Measurements from ENCODE around the gene AP2B1. TPM values are rescaled to one million over a fixed set of nuclear protein-coding genes. Genes with fewer than 3 reads are reported as not detected.

AP2B1 gene
- total RNA-seq, 5 donors from 2014 or later (not counting 1 experiment from before 2014, with no cell fraction given): 106 to 157 (median 134) TPM

GRCh38 chr17:35715416-35715815 lies 128.3 kb downstream of the AP2B1 start:
- no peak for DNase-seq
- Histone ChIP-seq H3K9me3 (no peaks in the 10 kb centered on the region), H3K4me1 (ENCODE audit: control insufficient read depth in 1 of 2, extremely low read depth in 1 of 2, insufficient read depth in 2 of 2, low read length in 2 of 2) (peaks cover 12 to 19% of the 10 kb centered on the region in 2 experiments), H3K27me3 (replicated peaks in 1 of 2; ENCODE audit: control insufficient read depth in 2 of 2, extremely low read depth in 1 of 2, insufficient read depth in 2 of 2, low read length in 1 of 2) (no peaks in the 10 kb centered on the region), H3K4me3 (ENCODE audit: control insufficient read depth in 1 of 2, extremely low read depth in 1 of 2, low read length in 1 of 2) (no peak overlapping the region), H3K36me3 (ENCODE audit: control insufficient read depth in 2 of 2, extremely low read depth in 1 of 2, insufficient read depth in 1 of 2, low read length in 1 of 2) (peaks cover 0 to 75% of the 10 kb centered on the region in 2 donors), H3K27ac (ENCODE audit: low read length) (no peak overlapping the region)
- ATAC-seq (replicated peaks in 1 of 4): no peak
- Mint-ChIP-seq H3K27me3 (no peaks in the 10 kb centered on the region), H3K36me3 (peaks cover 33% of the 10 kb centered on the region), H3K4me3 (no peak overlapping the region), H3K9me3 (no peaks in the 10 kb centered on the region), H3K4me1 (peaks cover 0 to 11% (median 10%) of the 10 kb centered on the region in 3 donors), H3K27ac (no peak overlapping the region)
- ChIA-PET CTCF (no interaction called here), POLR2A (interaction anchor here in 1 of 2 donors (0.5 to 0.6 kb wide), 2 partner anchors 10 to 112 kb away, joined by 3 to 5 read pairs; no protein-coding TSS in a partner anchor)

DNA sequence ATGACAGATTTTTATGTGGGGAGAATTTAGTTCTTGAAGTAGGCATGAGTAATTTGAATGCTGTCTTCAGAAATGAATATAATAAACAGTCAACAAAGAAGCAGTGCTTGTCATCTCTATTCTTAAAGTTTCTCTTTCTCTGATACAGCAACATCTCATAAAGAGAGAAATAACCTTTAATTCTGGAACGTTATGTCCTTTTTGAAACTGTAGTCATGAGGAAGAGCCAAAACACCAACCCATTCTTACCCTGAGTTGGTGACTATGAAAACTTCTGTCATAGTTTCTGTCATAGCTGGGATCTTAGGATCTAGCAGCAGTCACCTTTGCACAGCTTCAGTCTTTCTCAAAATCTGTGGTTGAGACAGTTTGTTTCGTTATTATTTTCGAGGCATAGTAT lies 129.1 kb downstream of the AP2B1 start:
- no peaks in the 10 kb centered on the region for H3K9me3 Mint-ChIP-seq
- no peak overlapping the region for H3K4me3 Mint-ChIP-seq
- Histone ChIP-seq H3K27me3 (replicated peaks in 1 of 2; ENCODE audit: control insufficient read depth in 2 of 2, extremely low read depth in 1 of 2, insufficient read depth in 2 of 2, low read length in 1 of 2) (no peaks in the 10 kb centered on the region), H3K9me3 (no peaks in the 10 kb centered on the region), H3K4me1 (ENCODE audit: control insufficient read depth in 1 of 2, extremely low read depth in 1 of 2, insufficient read depth in 2 of 2, low read length in 2 of 2) (peaks cover 12 to 19% of the 10 kb centered on the region in 2 experiments), H3K27ac (ENCODE audit: low read length) (no peak overlapping the region), H3K36me3 (ENCODE audit: control insufficient read depth in 2 of 2, extremely low read depth in 1 of 2, insufficient read depth in 1 of 2, low read length in 1 of 2) (peaks cover 0 to 71% of the 10 kb centered on the region in 2 donors), H3K4me3 (ENCODE audit: control insufficient read depth in 1 of 2, extremely low read depth in 1 of 2, low read length in 1 of 2) (no peak overlapping the region)
- H3K36me3 Mint-ChIP-seq: peaks cover 35% of the 10 kb centered on the region
- ATAC-seq (replicated peaks in 1 of 4) (no peak), DNase-seq (no peak)
- no peaks in the 10 kb centered on the region for H3K27me3 Mint-ChIP-seq
- H3K4me1 Mint-ChIP-seq: peaks cover 0 to 7% (median 6%) of the 10 kb centered on the region in 3 donors
- no CpG with 5 or more reads among the region's 3 CpGs for WGBS (ENCODE audit: insufficient coverage)
- H3K27ac Mint-ChIP-seq: no peak overlapping the region
- ChIA-PET POLR2A (interaction anchor here in 1 of 2 donors (0.5 kb wide), 1 partner anchor 111 kb away, joined by 5 read pairs; no protein-coding TSS in a partner anchor), CTCF (interaction anchor here in 1 of 2 donors (0.6 kb wide), 1 partner anchor 1292 kb away, joined by 6 read pairs; no protein-coding TSS in a partner anchor)

DNA sequence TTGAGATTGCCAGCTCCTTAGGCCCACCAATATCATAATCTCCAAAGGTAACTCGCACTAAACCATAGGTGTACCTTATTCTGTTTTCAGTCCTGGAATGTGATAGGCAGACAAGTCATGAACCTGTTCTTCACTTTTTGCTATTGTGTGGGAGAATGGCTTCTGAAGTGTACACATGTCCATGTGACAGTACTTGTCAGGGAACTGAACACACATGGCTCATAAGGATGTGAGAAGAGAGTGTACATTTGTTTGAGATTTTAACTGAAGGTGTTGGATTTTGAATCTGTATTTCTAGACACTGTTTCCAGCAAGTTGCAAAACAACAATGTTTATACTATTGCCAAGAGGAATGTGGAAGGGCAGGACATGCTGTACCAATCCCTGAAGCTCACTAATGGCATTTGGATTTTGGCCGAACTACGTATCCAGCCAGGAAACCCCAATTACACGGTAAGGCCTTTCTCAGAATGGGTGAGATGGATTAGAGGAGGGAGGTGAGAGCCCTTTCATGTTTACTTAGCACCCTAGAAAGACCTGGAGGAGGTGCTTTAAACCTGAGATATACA lies 129.9 kb downstream of the AP2B1 start:
- WGBS (ENCODE audit: insufficient coverage): no CpG with 5 or more reads among the region's 4 CpGs
- Mint-ChIP-seq H3K9me3 (no peaks in the 10 kb centered on the region), H3K4me3 (no peak overlapping the region), H3K36me3 (peaks cover 38% of the 10 kb centered on the region), H3K27ac (no peak overlapping the region), H3K4me1 (peaks cover 0 to 3% (median 3%) of the 10 kb centered on the region in 3 donors), H3K27me3 (no peaks in the 10 kb centered on the region)
- Histone ChIP-seq H3K27ac (ENCODE audit: low read length) (no peak overlapping the region), H3K27me3 (replicated peaks in 1 of 2; ENCODE audit: control insufficient read depth in 2 of 2, extremely low read depth in 1 of 2, insufficient read depth in 2 of 2, low read length in 1 of 2) (no peaks in the 10 kb centered on the region), H3K9me3 (no peaks in the 10 kb centered on the region), H3K36me3 (ENCODE audit: control insufficient read depth in 2 of 2, extremely low read depth in 1 of 2, insufficient read depth in 1 of 2, low read length in 1 of 2) (peaks cover 3 to 66% of the 10 kb centered on the region in 2 donors), H3K4me1 (ENCODE audit: control insufficient read depth in 1 of 2, extremely low read depth in 1 of 2, insufficient read depth in 2 of 2, low read length in 2 of 2) (peaks cover 11 to 17% of the 10 kb centered on the region in 2 experiments), H3K4me3 (ENCODE audit: control insufficient read depth in 1 of 2, extremely low read depth in 1 of 2, low read length in 1 of 2) (no peak overlapping the region)
- ChIA-PET POLR2A (no interaction called here), CTCF (no interaction called here)
- ATAC-seq (replicated peaks in 1 of 4) (no peak), DNase-seq (no peak)

DNA sequence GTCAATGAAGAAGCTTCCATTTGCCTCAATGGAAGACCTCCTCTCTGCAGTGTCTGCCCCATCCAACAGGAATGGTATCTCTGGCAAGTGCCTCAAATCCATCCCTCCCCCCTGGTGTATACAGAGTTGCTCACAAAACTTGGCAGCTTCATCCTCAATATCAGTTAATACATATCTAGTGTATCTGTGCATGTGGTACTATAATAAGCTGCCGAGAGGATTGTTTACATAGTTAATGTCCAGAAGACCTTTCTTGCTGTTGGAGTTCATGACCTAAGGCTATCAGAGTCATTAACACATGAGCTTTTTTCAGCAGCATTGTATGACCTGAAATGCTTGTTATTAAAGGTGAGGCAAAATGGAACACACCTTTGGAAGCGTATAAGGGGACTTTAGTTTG lies 130.4 kb downstream of the AP2B1 start:
- no peaks in the 10 kb centered on the region for H3K27me3 ChIP-seq (replicated peaks in 1 of 2; ENCODE audit: control insufficient read depth in 2 of 2, extremely low read depth in 1 of 2, insufficient read depth in 2 of 2, low read length in 1 of 2)
- Mint-ChIP-seq H3K9me3 (no peaks in the 10 kb centered on the region), H3K4me3 (no peak overlapping the region), H3K4me1 (no peaks in the 10 kb centered on the region), H3K36me3 (peaks cover 38% of the 10 kb centered on the region), H3K27me3 (no peaks in the 10 kb centered on the region), H3K27ac (no peak overlapping the region)
- WGBS (ENCODE audit: insufficient coverage): no CpG with 5 or more reads among the region's 2 CpGs
- no peak overlapping the region for H3K4me3 ChIP-seq (ENCODE audit: control insufficient read depth in 1 of 2, extremely low read depth in 1 of 2, low read length in 1 of 2)
- no peak for ATAC-seq (replicated peaks in 1 of 4)
- peaks cover 5 to 68% of the 10 kb centered on the region in 2 donors for H3K36me3 ChIP-seq (ENCODE audit: control insufficient read depth in 2 of 2, extremely low read depth in 1 of 2, insufficient read depth in 1 of 2, low read length in 1 of 2)
- H3K4me1 ChIP-seq (ENCODE audit: control insufficient read depth in 1 of 2, extremely low read depth in 1 of 2, insufficient read depth in 2 of 2, low read length in 2 of 2): peaks cover 6 to 16% of the 10 kb centered on the region in 2 experiments
- no peaks in the 10 kb centered on the region for H3K9me3 ChIP-seq
- DNase-seq: no peak
- CTCF ChIA-PET: no interaction called here
- POLR2A ChIA-PET: interaction anchor here in 1 of 2 donors (0.5 kb wide), 1 partner anchor 57 kb away, joined by 6 read pairs; no protein-coding TSS in a partner anchor
- H3K27ac ChIP-seq (ENCODE audit: low read length): no peak overlapping the region

- ATAC-seq (replicated peaks in 1 of 4) (no peak), DNase-seq (no peak)
- H3K9me3 Mint-ChIP-seq: no peaks in the 10 kb centered on the region
- WGBS (ENCODE audit: insufficient coverage): 100% methylated on average over 2 of the region's 2 CpGs
- no peak overlapping the region for H3K27ac Mint-ChIP-seq
- Histone ChIP-seq H3K4me1 (ENCODE audit: control insufficient read depth in 1 of 2, extremely low read depth in 1 of 2, insufficient read depth in 2 of 2, low read length in 2 of 2) (no peaks in the 10 kb centered on the region), H3K27me3 (replicated peaks in 1 of 2; ENCODE audit: control insufficient read depth in 2 of 2, extremely low read depth in 1 of 2, insufficient read depth in 2 of 2, low read length in 1 of 2) (no peaks in the 10 kb centered on the region), H3K36me3 (ENCODE audit: control insufficient read depth in 2 of 2, extremely low read depth in 1 of 2, insufficient read depth in 1 of 2, low read length in 1 of 2) (peaks cover 8 to 57% of the 10 kb centered on the region in 2 donors), H3K4me3 (ENCODE audit: control insufficient read depth in 1 of 2, extremely low read depth in 1 of 2, low read length in 1 of 2) (no peak overlapping the region), H3K9me3 (no peaks in the 10 kb centered on the region), H3K27ac (ENCODE audit: low read length) (no peak overlapping the region)
- H3K4me1 Mint-ChIP-seq: no peaks in the 10 kb centered on the region
- ChIA-PET CTCF (interaction anchor here in 1 of 2 donors (1.1 kb wide), 1 partner anchor 10 kb away, joined by 4 read pairs; no protein-coding TSS in a partner anchor), POLR2A (no interaction called here)
- no peak overlapping the region for H3K4me3 Mint-ChIP-seq
- peaks cover 57% of the 10 kb centered on the region for H3K36me3 Mint-ChIP-seq
- H3K27me3 Mint-ChIP-seq: no peaks in the 10 kb centered on the region
These were observed 136.6 kb downstream of the AP2B1 start for GRCh38 chr17:35723735-35724134.

DNA sequence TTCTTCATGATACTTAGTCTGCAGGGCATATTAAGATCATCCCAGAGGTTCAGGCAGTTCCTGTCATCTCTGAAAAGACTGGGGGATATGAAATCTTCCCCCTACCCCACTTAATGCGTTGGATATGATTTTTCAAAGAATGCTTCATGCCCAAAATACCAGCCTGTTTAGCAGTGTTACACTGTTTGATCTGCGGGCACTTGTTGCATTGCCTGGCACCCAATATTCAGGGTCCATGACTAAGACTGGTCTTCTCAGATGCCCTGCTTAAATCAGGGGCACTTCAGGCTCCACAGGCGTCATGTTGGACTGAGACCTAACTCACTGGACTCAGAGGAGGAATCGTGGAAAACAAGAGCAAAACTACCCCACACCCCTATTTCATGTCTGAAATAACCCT lies 137.9 kb downstream of the AP2B1 start:
- Histone ChIP-seq H3K9me3 (no peaks in the 10 kb centered on the region), H3K27me3 (replicated peaks in 1 of 2; ENCODE audit: control insufficient read depth in 2 of 2, extremely low read depth in 1 of 2, insufficient read depth in 2 of 2, low read length in 1 of 2) (no peaks in the 10 kb centered on the region), H3K4me1 (ENCODE audit: control insufficient read depth in 1 of 2, extremely low read depth in 1 of 2, insufficient read depth in 2 of 2, low read length in 2 of 2) (peaks cover 0 to 3% of the 10 kb centered on the region in 2 experiments), H3K27ac (ENCODE audit: low read length) (no peak overlapping the region), H3K36me3 (ENCODE audit: control insufficient read depth in 2 of 2, extremely low read depth in 1 of 2, insufficient read depth in 1 of 2, low read length in 1 of 2) (peaks cover 8 to 50% of the 10 kb centered on the region in 2 donors), H3K4me3 (ENCODE audit: control insufficient read depth in 1 of 2, extremely low read depth in 1 of 2, low read length in 1 of 2) (no peak overlapping the region)
- Mint-ChIP-seq H3K9me3 (no peaks in the 10 kb centered on the region), H3K27ac (no peak overlapping the region), H3K4me1 (peaks cover 3 to 9% (median 6%) of the 10 kb centered on the region in 3 donors), H3K4me3 (no peak overlapping the region), H3K27me3 (no peaks in the 10 kb centered on the region), H3K36me3 (peaks cover 52% of the 10 kb centered on the region)
- ChIA-PET CTCF (no interaction called here), POLR2A (no interaction called here)
- WGBS (ENCODE audit: insufficient coverage): 100% methylated on average over 3 of the region's 4 CpGs
- DNase-seq (no peak), ATAC-seq (replicated peaks in 1 of 4) (no peak)
